GM10847 (cell line): ENCODE results near the gene KLHL7.

ENCODE experiments used
- POLR2A ChIP-seq: IDR thresholded peaks from 2 replicates; pipeline ENCODE4 v1.6.1; 2011; ENCODE audit not compliant: insufficient read length; ENCODE audit errors: extremely low read depth

KLHL7 gene

DNA sequence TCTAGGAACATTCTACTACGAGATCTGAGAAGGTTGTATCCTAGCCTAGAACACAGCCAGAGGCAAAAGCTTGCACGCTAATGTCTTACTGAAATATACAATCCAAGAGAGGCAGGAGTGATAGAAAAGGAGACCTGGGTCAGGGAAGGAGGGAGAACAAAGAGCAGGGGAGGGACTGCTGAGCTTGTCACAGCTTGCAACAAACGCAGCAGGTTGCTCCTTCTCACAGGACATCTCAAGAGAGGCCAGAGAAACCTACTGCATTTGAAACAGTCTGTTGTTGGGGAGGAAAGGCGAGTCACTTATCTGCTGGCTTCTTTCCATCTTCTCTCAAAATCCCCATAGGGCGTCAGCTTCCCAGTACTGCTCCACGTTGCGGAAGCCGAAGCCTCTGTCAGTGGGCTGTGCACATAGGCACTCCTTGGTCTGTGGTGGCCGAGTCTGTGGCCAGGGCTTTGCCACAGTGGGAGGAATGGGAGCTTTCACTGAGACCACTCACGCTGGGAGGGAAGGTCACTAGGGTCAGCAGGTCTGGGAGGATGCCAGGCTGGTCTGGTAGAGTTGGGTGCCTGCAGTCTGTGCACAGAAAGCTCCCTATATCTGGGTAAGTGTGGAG is 115.2 kb downstream of the KLHL7 start:
- TF ChIP-seq POLR2A: no peak

DNA sequence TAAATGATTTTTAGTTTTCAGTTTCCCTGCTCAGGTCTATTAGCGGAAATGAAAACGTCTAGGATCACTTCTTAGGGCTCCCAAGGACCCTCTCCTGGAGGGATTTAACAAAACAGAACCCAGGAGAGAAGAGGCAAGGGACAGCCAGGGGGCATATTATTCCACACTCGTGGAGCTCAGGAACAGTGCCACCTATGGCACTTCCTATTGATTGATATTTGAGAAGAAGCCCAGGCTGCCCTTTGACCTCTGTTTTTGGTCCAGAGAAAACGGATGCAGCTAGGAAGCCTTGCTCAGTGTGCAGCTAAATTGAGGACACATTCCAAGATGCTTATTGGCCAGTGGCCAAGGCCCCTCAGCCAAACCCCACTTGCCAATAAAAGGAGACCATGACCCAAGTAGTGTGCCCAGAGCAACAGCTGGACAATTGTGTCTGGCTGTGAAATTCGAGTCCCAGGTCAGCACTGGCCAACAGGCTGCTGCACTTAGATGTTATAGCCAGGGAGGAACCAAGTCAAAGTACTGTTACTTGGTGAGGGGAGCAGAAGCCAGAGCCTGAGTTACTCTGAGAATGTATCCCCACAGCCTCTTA is 117.0 kb downstream of the KLHL7 start:
- TF ChIP-seq POLR2A: no peak

GRCh38 chr7:23226844-23227450 is 121.4 kb downstream of the KLHL7 start:
- no peak for TF ChIP-seq POLR2A
